Esophagus squamous epithelium (tissue), 5 donors: ENCODE data around the gene PSMD8. TPM values are rescaled to one million over a fixed set of nuclear protein-coding genes. Genes with fewer than 3 reads are reported as not detected.
A peak's percentile ranks its signal among the peaks of the same experiment; 100 is the strongest.

Source experiments
- DNase-seq: peaks from one replicate; lab custom pipeline; 2025; lab: John Stamatoyannopoulos, UW
- H3K27ac ChIP-seq, 4 donors: fragments of 200-600 bp; sonication (generic); one replicate each; pipeline ENCODE4 v1.5.1; 2016 to 2019; ENCODE audit warnings: mild to moderate bottlenecking in 1 of 4
- H3K27me3 ChIP-seq, 4 donors: fragments of 200-600 bp; sonication (generic); 1 replicate in 3 of 4; 2 replicates in 1 of 4; pipeline versions ENCODE4 v1.5.1 to v1.6.0; 2017 to 2021; ENCODE audit warnings: antibody characterized with exemption in 1 of 4
- H3K36me3 ChIP-seq, 3 donors: fragments of 200-600 bp; sonication (generic); one replicate each; pipeline ENCODE4 v1.5.1; 2016 to 2019
- H3K4me1 ChIP-seq, 3 donors: fragments of 200-600 bp; sonication (generic); one replicate each; pipeline ENCODE4 v1.5.1; 2017 to 2019
- H3K4me3 ChIP-seq, 4 donors: fragments of 200-600 bp; sonication (generic); 1 replicate in 3 of 4; 2 replicates in 1 of 4; pipeline ENCODE4 v1.5.1; 2016 to 2019; ENCODE audit warnings: mild to moderate bottlenecking in 2 of 4, moderate library complexity in 1 of 4
- H3K9me3 ChIP-seq, 3 donors: fragments of 200-600 bp; sonication (generic); one replicate each; pipeline ENCODE4 v1.5.1; 2016 to 2019
- POLR2A ChIP-seq, 4 donors: fragments of 450-650 bp; IDR thresholded peaks; one replicate each; pipeline ENCODE4 v1.6.1; 2017; ENCODE audit warnings: antibody characterized with exemption in 4 of 4, mild to moderate bottlenecking in 4 of 4, moderate library complexity in 3 of 4
- WGBS, 2 donors: methylation state at CpG; one replicate each; pipeline ENCODE4 v1.1.5; 2018; 5-methylcytosine and 5-hydroxymethylcytosine counted together
- intact Hi-C: fragments of 100-400 bp; cut with DNase I; formaldehyde crosslinking; loops from one replicate; pipeline ENCODE4 v1.15.0; 2022
- total RNA-seq, 4 donors: library from RNA; depleted of rRNA; stranded (reverse); fragments of >200 nt; gene quantifications; one replicate each; pipeline ENCODE4 v1.1.0, GENCODE V29; 2016
- TF ChIP-seq, protein P1 (sequence below), 6 experiments: fragments of 450-650 bp in 4 of 6; fragments of 200-600 bp in 2 of 6; sonication (generic) in 2 of 6; IDR thresholded peaks; one replicate each; pipeline ENCODE4 v1.5.1; 2016 to 2019; ENCODE audit warnings: antibody characterized with exemption in 6 of 6, mild to moderate bottlenecking in 4 of 6, moderate library complexity in 4 of 6
- donor health status: DM: yes; HTN: yes; CAD: no.

The PSMD8 gene
- 100 to 1,000 TPM; 172 to 231 (median 197) TPM for total RNA-seq

DNA sequence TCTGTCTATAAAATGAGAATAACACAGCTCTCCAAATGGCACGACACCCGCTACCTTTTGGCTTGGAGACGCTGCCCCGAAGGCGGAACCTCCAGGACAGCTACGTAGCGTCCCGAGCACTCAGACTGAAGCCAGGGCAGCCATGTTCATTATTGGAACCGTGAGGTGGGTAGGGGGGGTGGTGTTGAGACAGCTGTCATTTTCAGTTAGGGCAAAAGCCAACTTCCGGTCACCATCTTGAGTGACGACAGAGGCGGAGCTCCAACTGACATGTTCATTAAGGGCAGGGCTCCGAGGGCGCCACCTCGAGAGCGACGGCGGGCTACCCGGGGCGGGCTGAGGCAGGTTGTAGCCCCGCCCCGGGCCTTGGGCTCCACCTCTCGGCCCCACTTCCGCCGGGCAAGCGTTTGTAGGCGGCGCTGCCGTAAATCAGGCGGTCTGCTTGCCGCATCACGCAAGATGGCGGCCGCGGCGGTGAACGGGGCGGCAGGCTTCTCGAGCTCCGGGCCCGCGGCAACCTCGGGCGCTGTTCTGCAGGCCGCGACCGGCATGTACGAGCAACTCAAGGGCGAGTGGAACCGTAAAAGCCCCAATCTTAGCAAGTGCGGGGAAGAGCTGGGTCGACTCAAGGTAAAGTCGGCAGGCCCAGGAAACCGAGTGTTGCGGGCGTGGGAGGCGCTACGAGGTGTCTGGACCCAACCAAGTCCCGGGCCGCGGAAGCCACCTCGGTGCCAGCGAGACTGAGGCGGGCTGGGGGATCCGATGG, at the start of gene PSMD8:
Gene PSMD8 (plus strand): TSS at position 240 of the 766 bp plus-strand sequence. CDS start 31 bp downstream, at position 271.
- peak within 1 kb of the TSS; percentile 91 to 96 (median 92) for H3K27ac ChIP-seq
- peaks cover 0 to 36% (median 6%) of the 10 kb centered on the region in 3 donors for H3K36me3 ChIP-seq
- TF ChIP-seq POLR2A (IDR thresholded peaks at IDR 0.05): peak in 3 of 4 donors; percentile 88 to 95 (median 93)
- TF ChIP-seq, protein P1, sequence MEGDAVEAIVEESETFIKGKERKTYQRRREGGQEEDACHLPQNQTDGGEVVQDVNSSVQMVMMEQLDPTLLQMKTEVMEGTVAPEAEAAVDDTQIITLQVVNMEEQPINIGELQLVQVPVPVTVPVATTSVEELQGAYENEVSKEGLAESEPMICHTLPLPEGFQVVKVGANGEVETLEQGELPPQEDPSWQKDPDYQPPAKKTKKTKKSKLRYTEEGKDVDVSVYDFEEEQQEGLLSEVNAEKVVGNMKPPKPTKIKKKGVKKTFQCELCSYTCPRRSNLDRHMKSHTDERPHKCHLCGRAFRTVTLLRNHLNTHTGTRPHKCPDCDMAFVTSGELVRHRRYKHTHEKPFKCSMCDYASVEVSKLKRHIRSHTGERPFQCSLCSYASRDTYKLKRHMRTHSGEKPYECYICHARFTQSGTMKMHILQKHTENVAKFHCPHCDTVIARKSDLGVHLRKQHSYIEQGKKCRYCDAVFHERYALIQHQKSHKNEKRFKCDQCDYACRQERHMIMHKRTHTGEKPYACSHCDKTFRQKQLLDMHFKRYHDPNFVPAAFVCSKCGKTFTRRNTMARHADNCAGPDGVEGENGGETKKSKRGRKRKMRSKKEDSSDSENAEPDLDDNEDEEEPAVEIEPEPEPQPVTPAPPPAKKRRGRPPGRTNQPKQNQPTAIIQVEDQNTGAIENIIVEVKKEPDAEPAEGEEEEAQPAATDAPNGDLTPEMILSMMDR (IDR thresholded peaks at IDR 0.05): peak in 3 of 6 experiments; percentile 7 to 41 (median 12)
- intact Hi-C loops: no loop called here
- peaks cover 11 to 31% (median 25%) of the 10 kb centered on the region in 3 donors for H3K4me1 ChIP-seq
- 0 to 3% methylated on average over 12 to 23 of the region's 65 CpGs for WGBS, 2 donors
- no peaks in the 10 kb centered on the region for H3K9me3 ChIP-seq
- DNase-seq: peak; percentile 97
- H3K4me3 ChIP-seq: peak within 1 kb of the TSS; percentile 70 to 84 (median 74)
- H3K27me3 ChIP-seq: peaks cover 0 to 4% (median 0%) of the 10 kb centered on the region in 4 donors

GRCh38 chr19:38326591-38326990, 47.8 kb upstream of the PSMD8 start:
- Histone ChIP-seq H3K27me3 (no peaks in the 10 kb centered on the region), H3K27ac (no peak overlapping the region), H3K4me3 (no peak overlapping the region), H3K4me1 (peaks cover 2 to 31% (median 22%) of the 10 kb centered on the region in 3 donors), H3K36me3 (peaks cover 20 to 74% (median 30%) of the 10 kb centered on the region in 3 donors), H3K9me3 (no peaks in the 10 kb centered on the region)
- no peak for TF ChIP-seq POLR2A (IDR thresholded peaks at IDR 0.05)
- TF ChIP-seq, protein P1 (IDR thresholded peaks at IDR 0.05): no peak
- intact Hi-C loops: loop anchor here (5.0 kb wide), 1 partner anchor 74 kb away; no protein-coding TSS in a partner anchor
- DNase-seq: no peak
- WGBS, 2 donors: 100% methylated on average over 2 to 9 of the region's 22 CpGs

DNA sequence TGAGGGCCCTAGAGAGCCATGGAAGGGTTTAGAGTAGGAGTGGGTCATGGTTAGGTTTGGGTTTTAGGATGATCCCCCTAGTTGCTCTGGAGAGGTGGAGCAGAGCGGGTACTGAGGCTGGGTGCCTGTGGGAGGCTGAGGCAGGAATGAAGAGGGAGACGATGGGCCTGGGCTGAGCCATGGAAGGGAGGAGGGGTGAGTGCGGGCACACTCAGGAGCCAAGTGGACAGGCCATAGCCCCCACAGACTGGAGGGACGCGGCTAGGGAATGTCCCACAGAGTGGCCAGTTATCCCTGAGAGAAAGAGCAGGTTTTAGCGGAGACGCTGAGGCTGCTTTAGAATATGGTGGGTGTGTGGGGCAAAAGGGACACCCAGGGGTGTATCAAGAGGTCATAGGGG, 44.7 kb upstream of the PSMD8 start:
- no peak for TF ChIP-seq POLR2A (IDR thresholded peaks at IDR 0.05)
- TF ChIP-seq, protein P1 (IDR thresholded peaks at IDR 0.05): no peak
- Histone ChIP-seq H3K4me1 (peaks cover 0 to under 1% (median 0%) of the 10 kb centered on the region in 3 donors), H3K9me3 (no peaks in the 10 kb centered on the region), H3K36me3 (peaks cover 20 to 58% (median 30%) of the 10 kb centered on the region in 3 donors), H3K27ac (no peak overlapping the region), H3K4me3 (no peak overlapping the region), H3K27me3 (no peaks in the 10 kb centered on the region)
- DNase-seq: no peak
- intact Hi-C loops: loop anchor here (5.0 kb wide), 1 partner anchor 77 kb away; no protein-coding TSS in a partner anchor
- 87 to 96% methylated on average over 7 of the region's 7 CpGs for WGBS, 2 donors

DNA sequence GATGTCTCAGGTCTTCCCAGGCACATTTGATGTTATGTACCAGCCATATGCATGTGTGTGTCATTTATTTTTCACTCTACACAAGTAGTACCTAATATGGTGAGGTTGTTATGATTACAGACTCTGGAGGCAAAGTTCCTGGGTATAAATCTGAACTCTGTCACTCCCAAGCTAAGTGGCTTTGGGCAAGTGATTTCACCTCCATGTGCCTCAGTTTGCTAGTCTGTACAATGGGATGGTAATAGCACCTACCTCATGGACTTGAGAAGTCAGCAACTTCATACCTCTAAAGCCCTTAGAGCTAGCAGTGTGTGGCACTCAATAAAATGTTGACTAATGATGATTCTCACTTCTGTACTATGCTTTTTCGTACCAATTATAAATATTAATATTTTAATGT, 42.6 kb upstream of the PSMD8 start:
- intact Hi-C loops: no loop called here
- no peak overlapping the region for H3K27ac ChIP-seq
- no peak overlapping the region for H3K4me3 ChIP-seq
- WGBS, 2 donors: 87 to 88% methylated on average over 1 of the region's 1 CpG
- no peaks in the 10 kb centered on the region for H3K9me3 ChIP-seq
- TF ChIP-seq, protein P1 (IDR thresholded peaks at IDR 0.05): no peak
- TF ChIP-seq POLR2A (IDR thresholded peaks at IDR 0.05): no peak
- H3K36me3 ChIP-seq: peaks cover 9 to 37% (median 16%) of the 10 kb centered on the region in 3 donors
- H3K27me3 ChIP-seq: no peaks in the 10 kb centered on the region
- DNase-seq: no peak
- peaks cover 4 to 7% (median 5%) of the 10 kb centered on the region in 3 donors for H3K4me1 ChIP-seq

- WGBS, 2 donors: 84 to 86% methylated on average over 9 of the region's 9 CpGs
- H3K4me1 ChIP-seq: peaks cover 8 to 21% (median 10%) of the 10 kb centered on the region in 3 donors
- H3K27ac ChIP-seq: no peak overlapping the region
- no peak for DNase-seq
- intact Hi-C loops: no loop called here
- TF ChIP-seq, protein P1 (IDR thresholded peaks at IDR 0.05): no peak
- no peak for TF ChIP-seq POLR2A (IDR thresholded peaks at IDR 0.05)
- no peaks in the 10 kb centered on the region for H3K9me3 ChIP-seq
- no peak overlapping the region for H3K4me3 ChIP-seq
- no peaks in the 10 kb centered on the region for H3K27me3 ChIP-seq
- peaks cover 0 to 28% (median under 1%) of the 10 kb centered on the region in 3 donors for H3K36me3 ChIP-seq
These were observed 41.1 kb upstream of the PSMD8 start for GRCh38 chr19:38333245-38333644.
